Measurements from ENCODE around the gene ARHGAP19.
"Not testable (repeated sequence)": the region's sequence is repeated elsewhere in the genome, so short reads cannot be mapped to it uniquely, and the experiment has no call there.

Gene ARHGAP19

GRCh38 chr10:97279121-97279815 is 13.2 kb downstream of the ARHGAP19 start:
- DNase-seq, result no peak

- DNase-seq, result peak; percentile 65
Measured at GRCh38 chr10:97278491-97278989, 13.9 kb downstream of the ARHGAP19 start.

- DNase-seq, result no peak
Measured at GRCh38 chr10:97277551-97277950, 14.9 kb downstream of the ARHGAP19 start.

- no peak for DNase-seq
Measured at GRCh38 chr10:97274828-97275227, 17.6 kb downstream of the ARHGAP19 start.

- no peak for DNase-seq
Measured at GRCh38 chr10:97273700-97274099, 18.7 kb downstream of the ARHGAP19 start.

GRCh38 chr10:97270523-97271154 is 21.8 kb downstream of the ARHGAP19 start:
- DNase-seq, result no peak

- DNase-seq, result no peak
Measured at GRCh38 chr10:97267671-97268070, 24.8 kb downstream of the ARHGAP19 start.

GRCh38 chr10:97265095-97265494 is 27.3 kb downstream of the ARHGAP19 start:
- not testable (repeated sequence) for DNase-seq

GRCh38 chr10:97263971-97264370 is 28.5 kb downstream of the ARHGAP19 start:
- no peak for DNase-seq

- DNase-seq, result no peak
Measured at GRCh38 chr10:97261656-97262055, 30.8 kb downstream of the ARHGAP19 start.

- DNase-seq, result no peak
Measured at GRCh38 chr10:97261183-97261582, 31.3 kb downstream of the ARHGAP19 start.

- DNase-seq, result no peak
Measured at GRCh38 chr10:97259119-97259518, 33.3 kb downstream of the ARHGAP19 start.

GRCh38 chr10:97256356-97256755 is 36.1 kb downstream of the ARHGAP19 start:
- DNase-seq, result no peak

- DNase-seq, result no peak
Measured at GRCh38 chr10:97255512-97256293, 36.7 kb downstream of the ARHGAP19 start.

GRCh38 chr10:97254694-97255093 is 37.7 kb downstream of the ARHGAP19 start:
- DNase-seq, result no peak

GRCh38 chr10:97250952-97251351 is 41.5 kb downstream of the ARHGAP19 start:
- DNase-seq, result no peak

- no peak for DNase-seq
Measured at GRCh38 chr10:97243836-97244235, 48.6 kb downstream of the ARHGAP19 start.

- DNase-seq, result no peak
Measured at GRCh38 chr10:97238855-97239254, 53.6 kb downstream of the ARHGAP19 start.

GRCh38 chr10:97235353-97235752 is 57.1 kb downstream of the ARHGAP19 start:
- no peak for DNase-seq

- DNase-seq, result peak; percentile 32
Measured at GRCh38 chr10:97234400-97234799, 58.0 kb downstream of the ARHGAP19 start.

GRCh38 chr10:97230146-97230545 is 62.3 kb downstream of the ARHGAP19 start:
- no peak for DNase-seq

- no peak for DNase-seq
Measured at GRCh38 chr10:97229322-97230015, 63.0 kb downstream of the ARHGAP19 start.

- no peak for DNase-seq
Measured at GRCh38 chr10:97228775-97229157, 63.7 kb downstream of the ARHGAP19 start.

Data from CD4-positive, alpha-beta T cell treated with Interleukin-21 for 1 hour (primary cell).